ENCODE measurements around the gene PADI6.
A peak's percentile ranks its signal among the peaks of the same experiment; 100 is the strongest.
"Not testable (repeated sequence)": the region's sequence is repeated elsewhere in the genome, so short reads cannot be mapped to it uniquely, and the experiment has no call there.

Gene PADI6

DNA sequence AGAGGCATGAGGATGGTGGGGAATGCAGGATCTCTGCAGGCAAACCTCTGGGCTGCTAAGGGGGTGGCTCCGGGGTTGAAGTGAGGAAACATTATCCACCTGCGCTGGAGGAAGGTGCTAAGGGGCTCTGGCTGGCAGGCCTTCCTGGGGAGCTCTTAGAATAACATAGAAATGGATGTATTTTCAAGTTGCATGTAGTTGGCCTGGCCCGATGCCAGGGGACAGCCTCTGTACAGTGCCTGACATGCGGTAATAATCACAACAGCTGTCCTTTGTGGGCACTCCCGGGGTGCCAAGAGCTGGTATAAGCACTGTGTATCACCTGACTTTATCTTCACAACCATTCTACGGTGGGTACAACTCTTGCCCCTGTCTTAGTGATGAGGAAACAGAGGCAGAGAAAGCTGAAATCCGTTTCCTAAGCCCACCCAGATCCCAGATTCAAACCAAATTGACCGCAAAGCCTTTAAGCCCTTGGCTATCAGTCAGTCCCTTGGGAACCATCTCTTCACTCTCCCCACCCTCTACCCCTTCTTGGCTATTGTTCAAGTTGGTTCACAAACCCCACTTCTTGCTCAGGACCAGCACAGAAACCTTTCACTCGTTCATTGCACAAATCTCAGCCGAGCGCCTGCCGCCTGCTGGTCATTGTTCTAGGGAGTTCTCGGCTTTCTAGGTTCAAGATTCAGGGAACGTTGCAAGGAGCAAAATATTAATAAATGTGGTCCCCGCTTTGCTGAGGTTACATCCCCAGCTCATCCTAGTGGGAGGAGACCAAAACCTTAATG is 33.1 kb upstream of the PADI6 start:
- TF ChIP-seq, protein P1, sequence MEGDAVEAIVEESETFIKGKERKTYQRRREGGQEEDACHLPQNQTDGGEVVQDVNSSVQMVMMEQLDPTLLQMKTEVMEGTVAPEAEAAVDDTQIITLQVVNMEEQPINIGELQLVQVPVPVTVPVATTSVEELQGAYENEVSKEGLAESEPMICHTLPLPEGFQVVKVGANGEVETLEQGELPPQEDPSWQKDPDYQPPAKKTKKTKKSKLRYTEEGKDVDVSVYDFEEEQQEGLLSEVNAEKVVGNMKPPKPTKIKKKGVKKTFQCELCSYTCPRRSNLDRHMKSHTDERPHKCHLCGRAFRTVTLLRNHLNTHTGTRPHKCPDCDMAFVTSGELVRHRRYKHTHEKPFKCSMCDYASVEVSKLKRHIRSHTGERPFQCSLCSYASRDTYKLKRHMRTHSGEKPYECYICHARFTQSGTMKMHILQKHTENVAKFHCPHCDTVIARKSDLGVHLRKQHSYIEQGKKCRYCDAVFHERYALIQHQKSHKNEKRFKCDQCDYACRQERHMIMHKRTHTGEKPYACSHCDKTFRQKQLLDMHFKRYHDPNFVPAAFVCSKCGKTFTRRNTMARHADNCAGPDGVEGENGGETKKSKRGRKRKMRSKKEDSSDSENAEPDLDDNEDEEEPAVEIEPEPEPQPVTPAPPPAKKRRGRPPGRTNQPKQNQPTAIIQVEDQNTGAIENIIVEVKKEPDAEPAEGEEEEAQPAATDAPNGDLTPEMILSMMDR (IDR thresholded peaks at IDR 0.05; ENCODE audit: insufficient read depth, low read depth, low read length, missing control alignments), result peak; percentile 13
- no peak for DNase-seq (ENCODE audit: low read depth)
- no peak overlapping the region for H3K4me3 ChIP-seq (ENCODE audit: low read length)

DNA sequence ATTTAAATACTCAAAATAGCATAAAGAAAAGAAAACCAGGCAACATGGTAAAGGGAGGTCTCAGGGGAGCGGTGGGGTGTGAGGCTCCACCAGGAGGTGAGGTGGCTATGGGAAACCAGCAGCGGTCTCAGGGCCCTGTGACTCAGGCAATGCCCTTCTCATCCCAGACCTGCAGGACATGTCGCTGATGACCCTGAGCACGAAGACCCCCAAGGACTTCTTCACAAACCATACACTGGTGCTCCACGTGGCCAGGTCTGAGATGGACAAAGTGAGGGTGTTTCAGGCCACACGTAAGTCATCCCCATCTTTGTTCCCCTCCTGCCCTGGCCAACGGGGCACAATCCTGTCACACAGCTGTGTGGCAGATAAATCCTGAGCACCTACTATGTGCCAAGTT is 32.5 kb upstream of the PADI6 start:
- TF ChIP-seq, protein P1 (IDR thresholded peaks at IDR 0.05; ENCODE audit: insufficient read depth, low read depth, low read length, missing control alignments), result no peak
- DNase-seq (ENCODE audit: low read depth), result no peak

DNA sequence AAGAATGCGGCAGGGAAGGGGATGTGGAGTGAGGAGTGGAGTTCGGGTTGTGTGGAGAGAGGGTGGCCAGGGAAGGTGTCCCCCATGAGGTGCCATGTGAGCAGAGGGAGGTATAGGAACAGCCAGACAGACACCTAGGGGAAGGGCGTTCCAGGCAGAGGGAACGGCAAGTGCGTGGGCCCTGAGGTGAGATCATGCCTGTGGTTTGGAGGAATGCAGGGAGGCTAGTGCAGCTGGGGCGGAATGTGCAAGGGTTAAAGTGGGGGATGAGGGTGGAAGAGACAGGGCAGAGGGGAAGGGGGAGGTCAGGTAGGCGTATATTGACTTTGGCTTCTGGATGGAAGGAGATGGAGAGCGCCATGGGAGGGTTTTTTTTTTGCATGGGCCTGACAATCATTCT is 31.6 kb upstream of the PADI6 start:
- TF ChIP-seq, protein P1 (IDR thresholded peaks at IDR 0.05; ENCODE audit: insufficient read depth, low read depth, low read length, missing control alignments), result no peak
- DNase-seq (ENCODE audit: low read depth), result peak; percentile 76
- H3K4me3 ChIP-seq (ENCODE audit: low read length), result no peak overlapping the region

More for the DNA sequence above, 32.5 kb upstream of the PADI6 start:
- H3K4me3 ChIP-seq (ENCODE audit: low read length), result no peak overlapping the region

DNA sequence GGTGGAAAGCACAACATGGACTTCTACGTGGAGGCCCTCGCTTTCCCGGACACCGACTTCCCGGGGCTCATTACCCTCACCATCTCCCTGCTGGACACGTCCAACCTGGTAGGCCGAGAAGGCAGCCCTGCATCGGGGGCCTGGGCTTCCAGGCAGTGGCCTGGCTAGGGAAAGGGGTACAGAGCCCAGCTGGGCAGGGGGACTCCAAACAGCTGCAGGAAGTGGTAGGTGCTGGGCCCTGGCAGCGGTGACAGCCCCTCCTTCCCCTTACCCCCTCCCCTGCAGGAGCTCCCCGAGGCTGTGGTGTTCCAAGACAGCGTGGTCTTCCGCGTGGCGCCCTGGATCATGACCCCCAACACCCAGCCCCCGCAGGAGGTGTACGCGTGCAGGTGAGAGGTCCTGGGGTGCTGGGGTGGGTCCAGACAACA is 30.0 kb upstream of the PADI6 start:
- no peak overlapping the region for H3K4me3 ChIP-seq (ENCODE audit: low read length)
- TF ChIP-seq, protein P1 (IDR thresholded peaks at IDR 0.05; ENCODE audit: insufficient read depth, low read depth, low read length, missing control alignments), result no peak
- no peak for DNase-seq (ENCODE audit: low read depth)

DNA sequence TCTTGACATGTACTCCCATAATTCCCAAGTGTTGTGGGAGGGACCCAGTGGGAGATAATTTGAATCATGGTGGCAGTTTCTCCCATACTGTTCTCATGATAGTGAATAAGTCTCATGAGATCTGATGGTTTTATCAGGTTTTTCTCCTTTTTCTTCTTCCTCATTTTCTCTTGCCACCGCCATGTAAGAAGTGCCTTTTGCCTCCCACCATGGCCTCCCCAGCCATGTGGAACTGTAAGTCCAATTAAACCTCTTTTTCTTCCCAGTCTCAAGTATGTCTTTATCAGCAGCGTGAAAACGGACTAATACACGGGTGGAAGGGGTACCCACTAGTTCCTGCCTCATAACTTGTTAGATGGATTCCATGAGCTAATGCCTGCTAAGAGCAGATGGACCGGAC is 26.5 kb upstream of the PADI6 start:
- not testable (repeated sequence) for H3K4me3 ChIP-seq (ENCODE audit: low read length); DNase-seq (ENCODE audit: low read depth)

DNA sequence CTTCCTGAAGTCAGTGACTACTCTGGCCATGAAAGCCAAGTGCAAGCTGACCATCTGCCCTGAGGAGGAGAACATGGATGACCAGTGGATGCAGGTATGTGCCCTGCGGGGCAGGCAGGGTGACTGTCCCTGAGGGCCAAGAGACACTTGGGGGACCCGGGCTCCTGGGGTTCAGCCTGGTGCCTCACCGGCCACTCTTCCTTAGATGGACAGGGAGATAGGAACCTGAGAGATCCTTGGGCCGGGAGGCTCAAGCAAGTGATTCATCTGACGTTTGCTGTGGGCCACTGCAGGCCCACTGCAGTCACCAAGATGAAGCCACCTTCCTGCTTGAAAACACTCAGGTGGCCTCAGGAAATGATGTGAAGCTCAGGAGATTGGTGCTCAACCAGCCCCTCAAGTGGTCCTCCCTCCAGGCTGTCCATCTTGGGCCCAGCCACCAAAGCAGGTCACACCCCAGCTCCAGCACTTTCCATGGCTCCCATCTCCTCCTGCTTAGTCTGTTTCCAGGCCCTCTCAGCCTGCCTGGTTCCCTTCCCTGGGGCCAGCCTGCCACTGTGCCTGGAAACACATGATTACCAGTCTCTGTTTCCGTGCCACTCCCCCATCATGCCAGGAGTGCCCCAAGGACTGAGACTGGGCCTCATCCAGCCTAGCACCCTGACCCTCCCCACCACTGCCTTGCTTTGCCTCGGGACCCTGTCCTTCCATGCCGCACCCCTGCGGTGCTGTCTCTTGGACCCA is 25.8 kb upstream of the PADI6 start:
- H3K4me3 ChIP-seq (ENCODE audit: low read length), result no peak overlapping the region
- TF ChIP-seq, protein P1 (IDR thresholded peaks at IDR 0.05; ENCODE audit: insufficient read depth, low read depth, low read length, missing control alignments), result no peak
- DNase-seq (ENCODE audit: low read depth), result no peak

DNA sequence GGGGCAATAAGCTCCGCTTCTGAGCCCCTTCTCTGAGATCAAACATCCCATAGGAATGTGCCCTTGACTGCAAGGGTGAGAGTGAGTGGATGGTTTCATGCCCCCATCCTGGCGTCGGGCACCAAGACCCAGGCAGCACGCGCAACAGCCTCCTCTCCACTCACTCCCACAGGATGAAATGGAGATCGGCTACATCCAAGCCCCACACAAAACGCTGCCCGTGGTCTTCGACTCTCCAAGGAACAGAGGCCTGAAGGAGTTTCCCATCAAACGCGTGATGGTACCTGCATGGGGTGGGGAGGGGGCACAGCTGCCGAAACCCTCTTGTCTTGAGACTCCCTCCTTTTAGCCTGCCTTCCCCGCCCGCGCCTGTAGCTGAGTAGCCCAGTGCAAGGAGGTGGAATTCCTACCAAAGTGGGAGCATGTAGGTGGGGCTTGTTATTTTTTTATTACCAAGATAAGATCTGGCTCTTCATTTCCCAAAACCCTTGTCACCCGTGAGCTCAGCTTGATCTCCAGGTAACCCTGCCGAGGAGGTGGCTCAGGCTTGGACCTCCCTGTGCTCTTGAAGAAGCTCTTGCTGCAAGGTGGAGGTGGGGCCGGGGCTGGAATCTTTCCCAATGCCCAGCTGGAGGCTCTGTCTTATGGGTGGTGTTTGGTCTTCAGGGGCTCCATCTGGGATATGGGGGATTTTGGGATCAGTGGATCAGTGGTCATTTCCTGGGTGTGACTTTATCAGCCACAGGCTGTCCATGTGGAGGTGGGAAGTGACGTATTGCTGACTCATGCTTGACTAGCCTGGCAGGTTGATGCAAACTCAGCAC is 24.0 kb upstream of the PADI6 start:
- TF ChIP-seq, protein P1 (IDR thresholded peaks at IDR 0.05; ENCODE audit: insufficient read depth, low read depth, low read length, missing control alignments), result no peak
- peak; percentile 94 for DNase-seq (ENCODE audit: low read depth)
- H3K4me3 ChIP-seq (ENCODE audit: low read length), result no peak overlapping the region
